Measurements from ENCODE around the gene SPAG16. TPM values are rescaled to one million over a fixed set of nuclear protein-coding genes. Genes with fewer than 3 reads are reported as not detected.
A peak's percentile ranks its signal among the peaks of the same experiment; 100 is the strongest.

Gene SPAG16
- total and polyA plus RNA-seq, 2 donors, result 32.0 to 45.0 TPM

DNA sequence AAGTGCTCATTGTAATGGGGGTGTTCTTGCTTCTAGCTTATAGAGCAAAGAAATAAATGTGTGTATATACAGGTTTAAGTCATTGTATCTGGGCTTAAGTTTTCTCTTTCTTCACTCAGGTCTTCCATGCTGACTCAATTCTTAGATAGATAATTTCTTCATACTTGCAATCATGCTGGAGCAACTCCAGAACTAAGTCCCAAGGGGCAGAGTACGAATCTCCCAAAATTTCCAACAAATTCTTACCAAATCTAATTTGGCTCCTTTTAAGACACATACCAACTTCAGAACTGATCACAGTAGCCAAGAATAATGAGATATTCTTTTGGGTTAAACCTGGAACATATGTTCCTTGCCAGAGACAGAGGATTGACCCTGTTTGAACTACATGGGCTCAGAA is 4.3 kb upstream of the SPAG16 start:
- WGBS, result 92% methylated on average over 1 of the region's 1 CpG

DNA sequence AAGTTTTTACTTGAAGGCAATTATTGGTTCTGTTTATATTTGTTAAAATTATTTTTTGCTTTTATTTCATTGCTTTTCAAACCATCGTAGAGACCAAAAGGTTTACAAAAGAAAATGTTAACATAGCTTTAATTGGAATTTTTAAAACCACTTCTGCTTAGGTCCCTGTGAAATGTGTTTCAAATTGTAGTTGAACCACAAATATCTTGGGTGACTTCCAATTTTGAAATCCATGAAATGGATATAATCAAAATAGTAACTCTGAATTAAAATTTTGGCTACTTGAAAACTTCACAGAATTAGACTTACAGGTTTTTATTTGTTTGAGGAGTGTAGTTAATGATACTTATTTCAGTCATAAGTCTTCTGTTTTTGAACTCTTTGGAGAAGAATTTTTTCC is 3.1 kb upstream of the SPAG16 start:
- DNase-seq (ENCODE audit: low read depth in 6 of 9, low spot score in 9 of 9), result no peak
- H3K9me3 ChIP-seq (ENCODE audit: control insufficient read depth in 2 of 2, insufficient read depth in 1 of 2, low read length in 1 of 2), result peaks cover 2 to 10% of the 10 kb centered on the region in 2 donors
- H3K36me3 ChIP-seq (ENCODE audit: control insufficient read depth in 2 of 2, insufficient read depth in 2 of 2, low read length in 1 of 2), result no peaks in the 10 kb centered on the region
- no peak overlapping the region for H3K27ac ChIP-seq (ENCODE audit: low read depth in 1 of 2, low read length in 1 of 2)
- H3K4me1 ChIP-seq (ENCODE audit: control insufficient read depth in 2 of 2, insufficient read depth in 2 of 2, low read length in 2 of 2), result peaks cover 2 to 5% of the 10 kb centered on the region in 2 donors
- H3K4me3 ChIP-seq (ENCODE audit: low read length in 2 of 2), result no peak overlapping the region
- no peaks in the 10 kb centered on the region for H3K27me3 ChIP-seq (ENCODE audit: control insufficient read depth in 2 of 2, insufficient read depth in 1 of 2, low read length in 1 of 2)
- 90% methylated on average over 1 of the region's 1 CpG for WGBS

More for the DNA sequence above, 4.3 kb upstream of the SPAG16 start:
- Histone ChIP-seq H3K4me3 (ENCODE audit: low read length in 2 of 2) (no peak overlapping the region), H3K36me3 (ENCODE audit: control insufficient read depth in 2 of 2, insufficient read depth in 2 of 2, low read length in 1 of 2) (no peaks in the 10 kb centered on the region), H3K9me3 (ENCODE audit: control insufficient read depth in 2 of 2, insufficient read depth in 1 of 2, low read length in 1 of 2) (peaks cover 2 to 10% of the 10 kb centered on the region in 2 donors), H3K27ac (ENCODE audit: low read depth in 1 of 2, low read length in 1 of 2) (no peak overlapping the region), H3K4me1 (ENCODE audit: control insufficient read depth in 2 of 2, insufficient read depth in 2 of 2, low read length in 2 of 2) (peaks cover 0 to 5% of the 10 kb centered on the region in 2 donors), H3K27me3 (ENCODE audit: control insufficient read depth in 2 of 2, insufficient read depth in 1 of 2, low read length in 1 of 2) (no peaks in the 10 kb centered on the region)
- no peak for DNase-seq (ENCODE audit: low read depth in 6 of 9, low spot score in 9 of 9)

DNA sequence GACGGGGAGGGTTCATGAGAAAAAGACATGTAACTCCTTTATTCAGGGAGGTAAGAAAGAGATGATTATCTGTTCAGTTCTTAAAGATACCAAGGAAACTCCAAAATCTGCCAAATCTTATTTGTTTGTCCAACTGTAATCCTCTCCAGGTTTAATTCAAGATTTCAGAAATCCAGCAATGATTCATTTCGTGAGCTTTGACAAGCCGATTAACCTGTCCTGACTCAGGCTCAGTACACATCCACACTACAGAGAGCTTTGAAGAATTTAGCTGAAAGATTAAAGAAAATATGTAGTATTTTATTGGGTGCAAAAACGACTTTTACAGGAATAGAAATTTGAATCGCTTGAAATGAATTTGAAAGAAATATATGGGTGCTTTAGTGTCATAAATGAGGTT is 1.1 kb downstream of the SPAG16 start:
- no peak for DNase-seq (ENCODE audit: low read depth in 6 of 9, low spot score in 9 of 9)
- Histone ChIP-seq H3K9me3 (ENCODE audit: control insufficient read depth in 2 of 2, insufficient read depth in 1 of 2, low read length in 1 of 2) (no peaks in the 10 kb centered on the region), H3K27ac (ENCODE audit: low read depth in 1 of 2, low read length in 1 of 2) (no peak overlapping the region), H3K36me3 (ENCODE audit: control insufficient read depth in 2 of 2, insufficient read depth in 2 of 2, low read length in 1 of 2) (peaks cover 0 to 6% of the 10 kb centered on the region in 2 donors), H3K27me3 (ENCODE audit: control insufficient read depth in 2 of 2, insufficient read depth in 1 of 2, low read length in 1 of 2) (no peaks in the 10 kb centered on the region), H3K4me1 (ENCODE audit: control insufficient read depth in 2 of 2, insufficient read depth in 2 of 2, low read length in 2 of 2) (peaks cover 2 to 5% of the 10 kb centered on the region in 2 donors), H3K4me3 (ENCODE audit: low read length in 2 of 2) (no peak overlapping the region)
- 96% methylated on average over 5 of the region's 5 CpGs for WGBS

DNA sequence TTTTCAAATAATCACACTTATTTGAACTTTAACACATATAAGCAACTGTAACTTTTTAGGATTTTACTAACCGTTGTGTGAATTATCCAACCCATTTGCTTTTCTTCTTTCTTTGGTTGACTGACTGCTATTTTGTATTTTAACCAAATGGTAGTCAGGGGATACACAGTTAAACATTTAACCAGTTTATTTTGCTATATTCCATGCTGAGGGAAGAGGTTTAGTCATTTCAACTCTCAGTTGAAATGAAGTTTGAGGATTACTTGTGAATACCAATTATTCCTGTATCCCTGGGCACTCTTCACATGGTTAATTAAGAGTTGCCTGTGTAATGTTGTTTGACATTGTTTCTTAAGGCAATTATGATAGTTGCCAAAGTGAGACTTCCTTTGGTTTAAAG is 1.9 kb downstream of the SPAG16 start:
- Histone ChIP-seq H3K27me3 (ENCODE audit: control insufficient read depth in 2 of 2, insufficient read depth in 1 of 2, low read length in 1 of 2) (no peaks in the 10 kb centered on the region), H3K36me3 (ENCODE audit: control insufficient read depth in 2 of 2, insufficient read depth in 2 of 2, low read length in 1 of 2) (peaks cover 0 to 6% of the 10 kb centered on the region in 2 donors), H3K4me1 (ENCODE audit: control insufficient read depth in 2 of 2, insufficient read depth in 2 of 2, low read length in 2 of 2) (peaks cover 2 to 5% of the 10 kb centered on the region in 2 donors), H3K27ac (ENCODE audit: low read depth in 1 of 2, low read length in 1 of 2) (no peak overlapping the region), H3K4me3 (ENCODE audit: low read length in 2 of 2) (no peak overlapping the region), H3K9me3 (ENCODE audit: control insufficient read depth in 2 of 2, insufficient read depth in 1 of 2, low read length in 1 of 2) (no peaks in the 10 kb centered on the region)
- 94% methylated on average over 1 of the region's 1 CpG for WGBS
- no peak for DNase-seq (ENCODE audit: low read depth in 6 of 9, low spot score in 9 of 9)

DNA sequence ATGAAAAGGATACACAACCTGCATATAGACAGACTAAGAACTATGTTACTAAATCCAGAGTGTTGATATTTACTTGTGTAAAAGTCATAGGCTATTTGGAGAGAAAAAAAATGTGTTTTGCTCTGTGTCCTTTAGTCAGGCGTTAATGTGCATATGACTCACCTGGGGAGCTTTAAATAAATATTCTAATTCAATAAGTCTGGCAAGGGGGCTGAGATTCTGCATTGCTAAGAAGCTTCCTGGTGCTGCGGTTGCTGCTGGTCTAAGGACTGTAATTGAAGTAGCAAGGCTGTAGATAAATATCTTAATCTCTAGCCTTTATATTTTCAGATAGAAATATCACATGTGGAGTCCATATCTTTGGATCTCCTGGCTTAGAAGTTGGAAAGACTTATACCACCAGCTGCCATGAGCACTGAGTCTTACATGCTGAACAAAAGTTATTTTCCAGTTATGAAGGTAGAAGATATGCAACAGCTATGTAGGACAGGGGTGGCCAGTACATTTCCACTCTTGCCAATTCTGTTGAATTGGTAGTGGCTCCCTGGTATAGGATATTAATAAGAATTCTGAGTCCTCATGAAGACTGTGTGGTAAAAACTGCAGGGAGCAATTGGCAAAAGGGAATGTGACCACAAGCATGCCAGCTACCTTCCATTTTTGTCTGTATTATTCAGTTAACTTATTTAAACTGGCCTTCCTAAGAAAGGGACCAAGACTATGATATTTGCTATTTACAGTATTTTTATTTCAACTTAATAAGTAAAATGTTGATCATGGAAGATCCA is 4.8 kb downstream of the SPAG16 start:
- Histone ChIP-seq H3K27ac (ENCODE audit: low read depth in 1 of 2, low read length in 1 of 2) (no peak overlapping the region), H3K4me1 (ENCODE audit: control insufficient read depth in 2 of 2, insufficient read depth in 2 of 2, low read length in 2 of 2) (peaks cover 2 to 5% of the 10 kb centered on the region in 2 donors)
- WGBS, result 95% methylated on average over 2 of the region's 2 CpGs

DNA sequence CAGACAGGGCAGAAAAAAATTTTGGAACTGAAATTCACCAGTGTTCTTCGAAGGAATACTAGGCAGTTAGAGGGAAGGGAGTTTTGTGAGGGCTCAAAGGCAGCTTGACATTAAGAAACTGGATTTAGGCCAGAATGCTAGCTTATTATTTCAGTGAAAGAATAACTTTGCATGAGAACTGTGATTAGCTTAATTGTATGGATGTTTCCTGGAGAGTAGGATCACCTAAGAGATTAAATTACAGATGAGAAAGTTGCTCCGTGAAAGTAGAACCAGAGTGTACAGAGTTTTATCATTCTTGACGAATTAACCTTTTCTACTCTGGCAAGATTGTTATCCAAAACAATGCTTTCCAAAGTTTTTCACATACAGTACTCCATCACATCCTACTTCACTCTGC is 6.2 kb downstream of the SPAG16 start:
- Histone ChIP-seq H3K4me3 (ENCODE audit: low read length in 2 of 2) (no peak overlapping the region), H3K27me3 (ENCODE audit: control insufficient read depth in 2 of 2, insufficient read depth in 1 of 2, low read length in 1 of 2) (no peaks in the 10 kb centered on the region), H3K36me3 (ENCODE audit: control insufficient read depth in 2 of 2, insufficient read depth in 2 of 2, low read length in 1 of 2) (peaks cover 0 to 6% of the 10 kb centered on the region in 2 donors), H3K9me3 (ENCODE audit: control insufficient read depth in 2 of 2, insufficient read depth in 1 of 2, low read length in 1 of 2) (no peaks in the 10 kb centered on the region), H3K27ac (ENCODE audit: low read depth in 1 of 2, low read length in 1 of 2) (no peak overlapping the region), H3K4me1 (ENCODE audit: control insufficient read depth in 2 of 2, insufficient read depth in 2 of 2, low read length in 2 of 2) (peaks cover 0 to 2% of the 10 kb centered on the region in 2 donors)
- WGBS, result 96% methylated on average over 3 of the region's 3 CpGs
- no peak for DNase-seq (ENCODE audit: low read depth in 6 of 9, low spot score in 9 of 9)

More for the DNA sequence above, 4.8 kb downstream of the SPAG16 start:
- H3K4me3 ChIP-seq (ENCODE audit: low read length in 2 of 2), result no peak overlapping the region
- H3K27me3 ChIP-seq (ENCODE audit: control insufficient read depth in 2 of 2, insufficient read depth in 1 of 2, low read length in 1 of 2), result no peaks in the 10 kb centered on the region
- H3K9me3 ChIP-seq (ENCODE audit: control insufficient read depth in 2 of 2, insufficient read depth in 1 of 2, low read length in 1 of 2), result no peaks in the 10 kb centered on the region
- H3K36me3 ChIP-seq (ENCODE audit: control insufficient read depth in 2 of 2, insufficient read depth in 2 of 2, low read length in 1 of 2), result peaks cover 0 to 6% of the 10 kb centered on the region in 2 donors
- no peak for DNase-seq (ENCODE audit: low read depth in 6 of 9, low spot score in 9 of 9)

DNA sequence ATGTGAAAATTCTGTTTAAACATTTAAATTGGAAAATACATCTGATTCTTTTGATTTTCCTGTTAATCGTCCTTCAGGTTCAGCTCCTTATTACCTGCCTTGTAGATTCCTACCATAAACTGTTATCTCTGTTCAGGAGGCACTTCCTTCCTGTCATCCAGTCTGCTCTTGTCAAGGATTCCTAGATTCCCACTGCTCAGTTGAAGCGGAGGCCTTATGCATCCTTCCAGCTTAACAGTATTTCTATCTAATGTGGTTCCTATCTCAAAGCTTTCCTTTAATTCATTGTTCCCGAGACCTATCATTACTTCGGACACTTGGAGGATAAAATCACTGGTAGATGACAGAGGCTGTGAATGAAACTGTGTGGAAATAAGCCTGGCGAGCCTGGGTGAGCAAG is 12.0 kb downstream of the SPAG16 start:
- 98% methylated on average over 5 of the region's 5 CpGs for whole genome bisulfite sequencing
- Histone ChIP-seq H3K27me3 (ENCODE audit: control insufficient read depth in 2 of 2, insufficient read depth in 1 of 2, low read length in 1 of 2) (no peaks in the 10 kb centered on the region), H3K9me3 (ENCODE audit: control insufficient read depth in 2 of 2, insufficient read depth in 1 of 2, low read length in 1 of 2) (no peaks in the 10 kb centered on the region), H3K36me3 (ENCODE audit: control insufficient read depth in 2 of 2, insufficient read depth in 2 of 2, low read length in 1 of 2) (peaks cover 0 to 5% of the 10 kb centered on the region in 2 donors), H3K4me3 (ENCODE audit: low read length in 2 of 2) (no peak overlapping the region), H3K27ac (ENCODE audit: low read depth in 1 of 2, low read length in 1 of 2) (no peak overlapping the region), H3K4me1 (ENCODE audit: control insufficient read depth in 2 of 2, insufficient read depth in 2 of 2, low read length in 2 of 2) (no peaks in the 10 kb centered on the region)
- no peak for DNase-seq (ENCODE audit: low read depth in 6 of 9, low spot score in 9 of 9)

DNA sequence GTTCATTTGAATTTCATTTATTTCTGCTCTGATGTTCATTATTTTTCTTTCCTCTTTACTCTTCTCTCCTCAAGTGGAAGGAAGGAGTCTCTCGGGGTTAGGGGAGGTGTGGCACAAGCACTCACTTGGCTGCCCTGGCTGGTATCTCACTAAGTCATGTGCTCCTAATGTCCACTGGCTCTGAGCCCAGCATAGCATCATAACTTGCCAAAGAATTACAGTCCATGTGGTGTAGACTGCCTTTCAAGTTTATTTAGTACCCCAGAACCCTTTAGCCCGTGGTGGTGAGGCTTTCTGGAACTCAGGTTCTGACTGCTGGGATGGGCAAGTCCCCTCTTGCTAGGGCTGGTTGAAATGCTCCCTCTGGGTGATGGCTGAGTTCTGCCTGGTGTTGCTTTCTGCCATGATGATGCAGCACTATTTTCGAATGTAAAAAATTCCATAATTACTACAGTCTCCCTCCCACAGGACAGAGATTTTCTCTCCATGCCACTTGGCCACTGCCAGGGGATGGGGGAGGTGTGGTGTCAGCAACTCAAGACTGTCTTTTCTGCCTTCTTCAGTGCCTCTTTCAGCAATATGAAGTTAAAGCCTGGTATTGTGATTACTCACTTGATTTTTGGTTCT is 22.2 kb downstream of the SPAG16 start:
- no peaks in the 10 kb centered on the region for H3K27me3 ChIP-seq (ENCODE audit: control insufficient read depth in 2 of 2, insufficient read depth in 1 of 2, low read length in 1 of 2)
- peaks cover 0 to 1% of the 10 kb centered on the region in 2 donors for H3K9me3 ChIP-seq (ENCODE audit: control insufficient read depth in 2 of 2, insufficient read depth in 1 of 2, low read length in 1 of 2)
- H3K4me3 ChIP-seq (ENCODE audit: low read length in 2 of 2), result no peak overlapping the region
- no peaks in the 10 kb centered on the region for H3K4me1 ChIP-seq (ENCODE audit: control insufficient read depth in 2 of 2, insufficient read depth in 2 of 2, low read length in 2 of 2)
- H3K36me3 ChIP-seq (ENCODE audit: control insufficient read depth in 2 of 2, insufficient read depth in 2 of 2, low read length in 1 of 2), result peaks cover 5 to 22% of the 10 kb centered on the region in 2 donors
- WGBS, result 97% methylated on average over 3 of the region's 3 CpGs
- H3K27ac ChIP-seq (ENCODE audit: low read depth in 1 of 2, low read length in 1 of 2), result no peak overlapping the region
- no peak for DNase-seq (ENCODE audit: low read depth in 6 of 9, low spot score in 9 of 9)

DNA sequence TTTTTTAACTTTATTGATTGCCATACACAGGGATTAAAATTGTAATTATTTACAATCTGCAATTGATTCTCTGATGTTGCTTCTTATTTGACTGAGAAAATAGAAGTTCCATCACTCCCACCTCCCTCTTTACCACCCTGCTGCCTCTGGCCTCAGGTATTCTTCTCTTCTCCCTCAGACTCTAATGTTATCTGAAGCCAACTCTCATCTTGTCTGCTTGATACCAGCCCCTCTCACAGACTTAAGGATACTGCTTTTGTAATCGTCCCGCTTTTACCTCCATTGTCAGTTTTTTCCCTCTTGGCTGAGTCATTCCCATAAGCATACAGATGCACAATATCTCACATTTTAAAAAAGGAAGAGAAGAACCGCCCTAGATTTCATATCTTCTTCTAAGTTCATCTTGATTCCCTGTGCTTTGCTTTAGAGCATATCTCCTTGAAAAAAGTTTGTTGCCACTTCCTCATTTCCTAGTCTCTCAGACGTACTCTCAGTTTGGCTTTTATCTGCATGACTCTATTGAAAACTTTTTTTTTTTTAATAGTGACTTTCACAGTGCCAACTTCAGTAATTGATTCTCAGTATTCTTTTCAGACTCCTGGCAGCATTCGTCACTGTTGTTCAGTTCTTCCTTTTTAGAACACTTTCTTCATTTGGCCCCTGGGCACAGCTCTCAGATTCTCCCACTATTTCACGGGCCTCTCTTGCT is 31.1 kb downstream of the SPAG16 start:
- DNase-seq (ENCODE audit: low read depth in 6 of 9, low spot score in 9 of 9), result peak in 1 of 9 donors; percentile 1
- Histone ChIP-seq H3K27ac (ENCODE audit: low read depth in 1 of 2, low read length in 1 of 2) (no peak overlapping the region), H3K27me3 (ENCODE audit: control insufficient read depth in 2 of 2, insufficient read depth in 1 of 2, low read length in 1 of 2) (no peaks in the 10 kb centered on the region), H3K36me3 (ENCODE audit: control insufficient read depth in 2 of 2, insufficient read depth in 2 of 2, low read length in 1 of 2) (peaks cover 0 to 16% of the 10 kb centered on the region in 2 donors), H3K4me3 (ENCODE audit: low read length in 2 of 2) (no peak overlapping the region), H3K4me1 (ENCODE audit: control insufficient read depth in 2 of 2, insufficient read depth in 2 of 2, low read length in 2 of 2) (no peaks in the 10 kb centered on the region), H3K9me3 (ENCODE audit: control insufficient read depth in 2 of 2, insufficient read depth in 1 of 2, low read length in 1 of 2) (no peaks in the 10 kb centered on the region)
- 88% methylated on average over 6 of the region's 6 CpGs for WGBS

Data from thymus (tissue), 11 donors.